Bronchial epithelial cell (primary cell): Measurements from ENCODE around the gene PRXL2A. TPM values are rescaled to one million over a fixed set of nuclear protein-coding genes. Genes with fewer than 3 reads are reported as not detected.

Experiments used
- DNase-seq: peaks from one replicate; pipeline ENCODE4 v3.0.0-alpha.2; 2010; ENCODE audit warnings: low read depth
- FAIRE-seq: peaks from 2 replicates; lab custom pipeline; 2011; peaks lifted over from hg19 to GRCh38; lab: Jason Lieb, UNC
- H3K27me3 ChIP-seq: 2 replicates; pipeline ENCODE4 v1.5.1; 2011; ENCODE audit warnings: low read length; ENCODE audit not compliant: control insufficient read depth, insufficient read depth
- H3K36me3 ChIP-seq: 2 replicates; pipeline ENCODE4 v1.5.1; 2011; ENCODE audit warnings: low read length; ENCODE audit not compliant: control insufficient read depth, insufficient read depth
- H3K4me3 ChIP-seq: 2 replicates; pipeline ENCODE4 v1.5.1; 2011; ENCODE audit warnings: mild to moderate bottlenecking, low read depth, low read length, control low read depth
- CTCF ChIP-seq: IDR thresholded peaks from 2 replicates; pipeline ENCODE4 v1.5.1; 2011; ENCODE audit warnings: mild to moderate bottlenecking, moderate library complexity, low read length, control low read depth, inconsistent platforms; ENCODE audit not compliant: insufficient read depth, severe bottlenecking
- total RNA-seq: library from RNA; depleted of rRNA; stranded (reverse); fragments of >200 nt; gene quantifications from 2 replicates; pipeline ENCODE4 v1.2.1, GENCODE V29; 2014

The PRXL2A gene
- total RNA-seq, 1 donor from 2014 or later, result 50.3 TPM

- DNase-seq (no peak), FAIRE-seq (no peak)
- no peak for TF ChIP-seq CTCF
- Histone ChIP-seq H3K36me3 (no peaks in the 10 kb centered on the region), H3K4me3 (no peak overlapping the region), H3K27me3 (no peaks in the 10 kb centered on the region)
These were observed 41.2 kb downstream of the PRXL2A start for GRCh38 chr10:80449520-80449919.

GRCh38 chr10:80451132-80451531 is 42.8 kb downstream of the PRXL2A start:
- Histone ChIP-seq H3K4me3 (no peak overlapping the region), H3K36me3 (no peaks in the 10 kb centered on the region), H3K27me3 (no peaks in the 10 kb centered on the region)
- FAIRE-seq, result no peak
- DNase-seq, result no peak
- no peak for TF ChIP-seq CTCF

- Histone ChIP-seq H3K27me3 (no peaks in the 10 kb centered on the region), H3K4me3 (no peak overlapping the region), H3K36me3 (no peaks in the 10 kb centered on the region)
- DNase-seq (no peak), FAIRE-seq (no peak)
- no peak for TF ChIP-seq CTCF
These were observed 43.7 kb downstream of the PRXL2A start for GRCh38 chr10:80452069-80452468.

- FAIRE-seq (no peak), DNase-seq (peak; percentile 55)
- H3K4me3 ChIP-seq, result no peak overlapping the region
- H3K27me3 ChIP-seq, result no peaks in the 10 kb centered on the region
- peaks cover 2% of the 10 kb centered on the region for H3K36me3 ChIP-seq
- TF ChIP-seq CTCF, result no peak
These were observed 44.3 kb downstream of the PRXL2A start for GRCh38 chr10:80452640-80453039.

GRCh38 chr10:80453056-80453841 is 44.9 kb downstream of the PRXL2A start:
- FAIRE-seq, result no peak
- Histone ChIP-seq H3K4me3 (peak overlapping the region; percentile 33), H3K27me3 (no peaks in the 10 kb centered on the region), H3K36me3 (peaks cover 2% of the 10 kb centered on the region)
- TF ChIP-seq CTCF, result no peak
- peak; percentile 84 for DNase-seq
